NCI-H345 treated with DMSO at 0.1 percent for 48 hours (cell line): ENCODE results near the gene GPATCH4.
A peak's percentile ranks its signal among the peaks of the same experiment; 100 is the strongest.
"Not testable (repeated sequence)": the region's sequence is repeated elsewhere in the genome, so short reads cannot be mapped to it uniquely, and the experiment has no call there.

Experiments
- DNase-seq: peaks from one replicate; lab custom pipeline; 2025; ENCODE audit not compliant: unreplicated experiment; lab: John Stamatoyannopoulos, UW

Gene GPATCH4

DNA sequence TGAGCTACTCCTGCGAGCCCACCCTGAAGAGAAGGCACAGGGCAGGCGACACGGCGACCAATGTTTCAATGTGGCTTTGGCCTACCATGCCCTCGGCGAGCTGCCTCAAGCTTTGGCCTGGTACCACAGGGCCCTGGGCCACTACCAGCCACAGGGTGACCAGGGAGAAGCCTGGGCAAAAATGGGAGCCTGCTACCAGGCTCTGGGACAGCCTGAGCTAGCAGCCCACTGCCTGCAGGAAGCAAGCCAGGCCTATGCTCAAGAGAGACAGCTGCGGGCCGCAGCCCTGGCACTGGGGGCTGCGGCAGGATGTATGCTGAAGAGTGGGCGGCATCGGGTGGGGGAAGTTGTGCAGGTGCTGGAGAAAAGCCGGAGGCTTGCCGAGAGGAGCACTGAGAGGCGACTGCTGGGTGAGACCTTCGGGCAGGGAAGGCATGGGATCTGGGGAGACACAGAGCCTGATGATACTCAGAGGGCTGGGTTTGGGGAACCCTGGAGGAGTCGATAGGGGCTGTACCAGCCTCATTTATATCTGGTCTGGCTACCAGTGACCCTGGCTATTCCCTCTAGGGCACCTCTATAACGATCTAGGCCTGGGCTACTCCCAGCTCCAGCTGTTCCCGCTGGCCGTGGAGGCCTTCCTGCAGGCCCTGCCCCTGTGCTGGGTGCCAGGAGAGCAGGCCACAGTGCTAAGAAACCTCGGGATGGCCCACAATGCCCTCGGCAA, 19.5 kb downstream of the GPATCH4 start:
- no peak for DNase-seq

GRCh38 chr1:156579472-156579871, 21.8 kb downstream of the GPATCH4 start, which contains the start of gene TTC24:
TSS of gene TTC24 (plus strand) at chr1:156579723. CDS start at chr1:156581365, 1,642 bp downstream.
- no peak for DNase-seq

DNA sequence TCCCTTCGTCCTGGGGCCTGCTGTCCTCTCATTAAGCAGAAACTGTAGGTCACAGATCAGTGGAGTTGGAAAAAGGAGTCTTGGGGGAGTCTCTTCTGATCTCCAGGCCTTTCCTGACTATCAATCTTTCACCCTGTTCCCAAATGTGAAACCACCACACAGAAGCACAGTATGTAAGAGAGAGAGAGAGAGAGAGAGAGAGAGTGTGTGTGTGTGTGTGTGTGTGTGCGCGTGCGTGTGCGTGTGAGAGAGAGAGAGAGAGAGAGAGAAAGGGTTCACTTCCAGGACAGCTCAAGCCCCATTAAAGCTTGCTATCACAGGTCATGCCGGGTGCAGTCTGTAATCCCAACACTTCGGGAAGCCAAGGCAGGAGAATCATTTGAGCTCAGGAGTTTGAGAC, 23.2 kb downstream of the GPATCH4 start:
- no peak for DNase-seq

- no peak for DNase-seq
Observed at GRCh38 chr1:156577550-156577949, 23.7 kb downstream of the GPATCH4 start.

- DNase-seq, result no peak
Observed at GRCh38 chr1:156574039-156574633, 27.1 kb downstream of the GPATCH4 start.

- DNase-seq, result no peak
Observed at GRCh38 chr1:156572663-156573018, 28.6 kb downstream of the GPATCH4 start.

DNA sequence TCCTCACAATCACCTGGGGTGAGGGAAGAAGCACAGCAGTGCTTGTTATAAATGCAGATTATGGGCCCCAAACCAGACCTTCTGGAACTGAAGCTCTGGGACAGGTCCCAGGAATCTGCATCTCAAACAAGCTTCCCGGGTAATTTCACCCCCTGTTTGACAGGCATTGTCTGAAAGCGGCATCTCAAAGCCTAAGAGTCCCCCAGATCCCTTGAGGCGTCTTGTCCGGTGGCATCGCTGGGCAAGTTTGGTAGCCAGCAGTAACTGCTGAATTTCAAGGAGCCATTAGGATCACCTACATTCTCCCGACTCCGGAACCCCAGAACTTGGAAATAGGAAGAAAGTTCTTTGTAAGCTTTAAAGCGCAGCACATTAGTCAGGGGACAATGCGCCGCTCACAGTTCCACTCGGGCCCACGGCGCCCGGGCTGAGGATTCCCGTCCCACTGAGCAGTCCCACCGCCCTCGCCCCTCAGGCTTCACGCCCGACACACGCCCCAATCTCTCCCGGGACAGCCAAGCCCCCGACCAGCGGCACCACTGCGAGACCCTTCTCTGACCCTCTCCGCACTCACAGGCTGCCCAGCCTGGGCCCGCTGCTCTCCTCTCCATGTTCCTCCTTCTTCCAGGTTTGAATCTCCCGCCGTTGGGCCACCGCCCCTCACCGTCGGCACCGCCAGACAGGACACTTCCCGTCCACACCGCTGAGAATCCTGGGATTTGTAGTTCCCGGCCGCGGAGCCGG, 29.2 kb downstream of the GPATCH4 start, which contains the start of gene IQGAP3:
Gene IQGAP3, minus strand, starts transcription at position 647 of the 744 bp plus-strand sequence. Its CDS starts 36 bp downstream, at position 611.
- peak; percentile 67 for DNase-seq

- no peak for DNase-seq
Observed at GRCh38 chr1:156571261-156571852, 29.9 kb downstream of the GPATCH4 start.

- no peak for DNase-seq
Observed at GRCh38 chr1:156566436-156566835, 34.8 kb downstream of the GPATCH4 start.

GRCh38 chr1:156565519-156565918, 35.8 kb downstream of the GPATCH4 start:
- DNase-seq, result no peak

DNA sequence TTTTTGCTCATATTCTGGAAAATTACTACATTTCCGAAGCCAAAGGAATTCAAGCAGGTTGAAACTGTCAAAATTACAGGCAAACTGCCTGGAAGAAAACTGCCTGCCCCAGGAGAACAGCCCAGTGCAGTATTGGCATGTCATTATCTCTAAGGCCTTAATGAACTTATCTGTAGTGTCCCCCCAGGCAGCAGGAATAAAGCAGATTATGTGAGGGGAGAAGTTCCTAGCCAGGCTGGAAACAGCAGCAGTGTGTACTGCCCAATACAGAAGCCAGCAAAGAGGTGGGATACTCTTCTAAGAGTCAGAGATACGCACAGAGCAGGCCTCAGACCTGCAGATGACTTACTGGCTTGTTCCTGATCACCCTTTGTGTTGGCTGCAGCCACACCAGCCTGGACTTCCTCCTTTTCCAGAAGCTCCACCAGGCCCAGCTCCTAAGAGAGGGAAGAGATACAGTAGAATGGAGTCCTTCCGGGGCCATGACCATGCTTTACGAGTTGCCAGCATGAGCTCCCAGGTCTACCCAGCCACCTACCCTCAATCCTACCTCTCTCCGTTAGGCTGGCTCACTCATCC, 40.6 kb downstream of the GPATCH4 start:
- DNase-seq, result no peak

- DNase-seq, result no peak
Observed at GRCh38 chr1:156559797-156560385, 41.4 kb downstream of the GPATCH4 start.

- DNase-seq, result no peak
Observed at GRCh38 chr1:156559086-156559796, 42.0 kb downstream of the GPATCH4 start.

GRCh38 chr1:156556354-156556753, 44.9 kb downstream of the GPATCH4 start:
- DNase-seq, result peak; percentile 100

DNA sequence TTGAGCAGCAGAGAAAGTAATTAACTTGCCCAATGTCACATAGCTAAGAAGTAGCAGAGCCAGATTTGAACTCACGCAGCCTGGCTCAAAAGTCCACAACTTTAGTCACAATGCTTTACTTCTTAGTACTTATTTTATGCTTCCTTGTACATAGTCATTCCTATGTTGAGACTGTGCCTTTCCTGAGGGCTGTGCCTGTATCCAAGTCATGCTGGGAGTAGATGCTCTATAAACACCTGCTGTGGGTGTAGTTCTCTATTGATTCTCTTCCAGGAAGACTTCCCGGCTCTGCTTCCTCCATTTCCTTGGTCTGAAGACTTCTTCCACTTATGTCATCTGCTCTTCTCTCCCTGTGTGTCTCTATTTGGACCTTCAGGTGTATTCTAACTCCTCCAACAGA, 45.6 kb downstream of the GPATCH4 start:
- DNase-seq, result peak; percentile 74

- no peak for DNase-seq
Observed at GRCh38 chr1:156554971-156555370, 46.3 kb downstream of the GPATCH4 start.

DNA sequence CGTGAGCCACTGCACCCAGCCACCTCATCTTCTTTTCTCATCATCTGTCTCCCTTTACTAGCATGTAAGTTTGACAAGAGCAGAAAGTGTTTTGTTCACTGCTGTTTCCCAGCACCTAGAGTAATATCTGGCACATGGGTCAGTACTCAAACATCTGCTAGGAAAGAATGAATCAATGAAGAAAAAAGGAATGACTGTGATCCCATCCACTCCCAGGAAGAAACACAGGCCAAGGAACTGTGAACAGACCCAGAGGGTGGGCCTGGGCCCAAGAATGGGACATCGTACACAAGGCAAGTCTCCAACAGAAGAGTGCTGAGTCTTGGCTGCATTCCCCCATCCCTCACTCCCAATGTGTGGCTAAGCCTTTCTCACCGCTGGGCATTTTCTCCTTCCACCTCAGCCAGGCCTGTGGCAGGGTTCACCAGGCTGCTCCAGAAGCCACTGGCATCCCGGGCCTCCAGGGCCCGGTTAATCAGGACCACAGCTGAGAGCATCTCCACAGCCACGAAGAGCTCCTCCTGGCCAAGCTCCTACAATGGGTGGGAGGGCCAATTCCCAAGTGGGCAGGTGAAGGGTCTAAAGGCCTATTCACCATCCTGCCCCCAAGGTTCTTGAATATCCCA, 47.3 kb downstream of the GPATCH4 start:
- DNase-seq, result no peak

DNA sequence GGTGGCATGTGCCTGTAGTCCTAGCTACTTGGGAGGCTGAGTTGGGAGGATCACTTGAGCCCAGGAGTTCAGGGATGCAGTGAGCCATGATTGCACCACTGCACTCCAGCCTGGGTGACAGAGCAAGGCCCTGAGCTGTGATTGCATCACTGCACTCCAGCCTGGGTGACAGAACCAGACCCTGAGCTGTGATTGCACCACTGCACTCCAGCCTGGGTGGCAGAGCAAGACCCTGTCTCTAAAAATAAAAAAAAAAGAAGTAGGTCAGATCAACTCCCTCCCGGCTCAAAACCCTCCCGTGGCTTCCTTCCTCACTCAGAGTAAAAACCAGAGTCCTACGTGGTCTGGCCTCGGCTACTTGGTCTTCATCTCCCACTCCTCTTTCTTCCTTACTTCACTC, 48.3 kb downstream of the GPATCH4 start:
- DNase-seq, result not testable (repeated sequence)

DNA sequence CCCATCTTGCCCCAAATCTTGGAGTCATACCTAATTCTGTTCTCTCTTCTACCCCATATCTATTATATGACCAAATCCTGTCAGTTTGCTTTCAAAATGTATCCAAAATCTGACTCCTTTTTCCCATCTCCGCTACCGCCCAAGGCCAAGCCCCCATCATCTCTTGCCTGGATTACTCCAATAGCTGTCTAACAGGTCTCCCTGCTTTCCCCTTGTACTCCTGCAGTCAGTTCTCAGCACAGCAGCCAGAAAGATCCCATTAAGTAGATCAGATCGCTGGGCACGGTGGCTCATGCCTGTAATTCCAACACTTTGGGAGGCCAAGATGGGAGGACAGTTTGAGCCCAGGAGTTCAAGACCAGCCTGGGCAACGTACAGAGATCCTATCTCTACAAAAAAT, 48.8 kb downstream of the GPATCH4 start:
- DNase-seq, result no peak

DNA sequence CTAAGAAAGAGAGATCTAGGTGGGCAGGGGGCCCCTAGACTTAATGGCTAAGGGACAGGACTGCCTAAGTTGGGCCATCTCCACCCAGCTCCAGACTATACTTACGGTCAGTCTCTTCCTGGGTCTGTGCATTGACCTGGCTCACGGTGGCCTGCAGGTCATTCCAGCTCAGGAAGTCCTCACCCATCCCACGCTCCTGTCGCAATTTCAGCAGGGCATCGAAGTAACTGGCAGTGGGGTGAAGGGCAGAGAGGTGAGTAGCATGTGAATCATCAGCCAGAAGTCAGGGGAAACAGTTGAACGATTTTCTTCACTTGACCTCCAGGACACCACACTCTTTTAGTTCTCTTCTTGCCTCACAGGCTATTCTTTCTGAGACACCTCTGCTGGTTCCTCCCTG, 49.4 kb downstream of the GPATCH4 start:
- no peak for DNase-seq
